ENCODE results near the gene DNAJC16.
"Not testable (repeated sequence)": the region's sequence is repeated elsewhere in the genome, so short reads cannot be mapped to it uniquely, and the experiment has no call there.

DNAJC16 gene

GRCh38 chr1:15526490-15527339 is at the start of gene DNAJC16:
TSS of gene DNAJC16 (plus strand) at chr1:15526848. CDS start at chr1:15529106, 2,258 bp downstream.
- peak; percentile 97 for FAIRE-seq

- FAIRE-seq = no peak
Observed at GRCh38 chr1:15476927-15477326, 49.7 kb upstream of the DNAJC16 start.

DNA sequence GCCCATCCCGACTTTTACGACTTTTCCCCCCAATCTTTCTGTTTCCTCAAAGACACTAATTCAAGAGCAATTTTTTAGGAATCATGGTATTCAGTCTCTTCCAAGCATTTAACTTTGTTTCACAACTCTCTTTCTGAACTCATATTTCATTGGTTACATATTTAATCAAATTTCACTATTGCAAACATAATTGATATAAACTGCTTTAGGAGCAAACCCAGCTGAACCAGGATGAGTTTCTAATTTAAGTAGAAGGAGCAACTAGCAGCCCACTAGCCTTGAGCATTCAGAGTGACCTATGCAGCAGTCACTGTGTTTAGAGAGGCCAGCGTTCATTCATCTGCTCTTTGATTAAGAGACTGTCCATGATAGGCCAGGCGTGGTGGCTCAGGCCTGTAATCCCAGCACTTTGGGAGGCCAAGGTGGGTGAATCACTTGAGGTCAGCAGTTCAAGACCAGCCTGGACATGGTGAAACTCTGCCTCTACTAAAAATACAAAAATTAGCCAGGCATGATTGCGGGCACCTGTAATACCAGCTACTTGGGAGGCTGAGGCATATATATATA is 48.9 kb upstream of the DNAJC16 start:
- no peak for FAIRE-seq

- FAIRE-seq = no peak
Observed at GRCh38 chr1:15479654-15480347, 46.8 kb upstream of the DNAJC16 start.

- FAIRE-seq = not testable (repeated sequence)
Observed at GRCh38 chr1:15482455-15482854, 44.2 kb upstream of the DNAJC16 start.

DNA sequence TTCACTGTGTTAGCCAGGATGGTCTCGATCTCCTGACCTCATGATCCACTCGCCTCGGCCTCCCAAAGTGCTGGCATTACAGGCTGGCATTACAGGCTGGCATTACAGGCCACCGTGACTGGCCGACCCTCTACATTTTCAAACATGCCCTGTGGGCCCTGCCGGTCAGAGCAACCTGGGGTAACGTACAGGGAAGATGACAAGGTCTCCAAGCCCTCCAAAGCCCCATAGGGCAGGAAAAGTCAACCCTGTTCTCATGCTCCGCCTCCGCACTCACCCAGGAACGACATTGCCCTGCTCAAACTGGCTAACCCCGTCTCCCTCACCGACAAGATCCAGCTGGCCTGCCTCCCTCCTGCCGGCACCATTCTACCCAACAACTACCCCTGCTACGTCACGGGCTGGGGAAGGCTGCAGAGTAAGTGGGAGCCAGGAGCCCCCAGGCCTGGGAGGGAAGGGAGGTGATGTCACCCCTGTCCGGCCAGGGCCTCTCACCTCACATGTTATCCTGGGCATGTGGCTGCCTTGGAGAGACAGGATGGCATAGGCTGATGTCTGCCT is 43.6 kb upstream of the DNAJC16 start:
- FAIRE-seq = not testable (repeated sequence)

GRCh38 chr1:15483971-15484370 is 42.7 kb upstream of the DNAJC16 start:
- FAIRE-seq = no peak

- not testable (repeated sequence) for FAIRE-seq
Observed at GRCh38 chr1:15484443-15484842, 42.2 kb upstream of the DNAJC16 start.

DNA sequence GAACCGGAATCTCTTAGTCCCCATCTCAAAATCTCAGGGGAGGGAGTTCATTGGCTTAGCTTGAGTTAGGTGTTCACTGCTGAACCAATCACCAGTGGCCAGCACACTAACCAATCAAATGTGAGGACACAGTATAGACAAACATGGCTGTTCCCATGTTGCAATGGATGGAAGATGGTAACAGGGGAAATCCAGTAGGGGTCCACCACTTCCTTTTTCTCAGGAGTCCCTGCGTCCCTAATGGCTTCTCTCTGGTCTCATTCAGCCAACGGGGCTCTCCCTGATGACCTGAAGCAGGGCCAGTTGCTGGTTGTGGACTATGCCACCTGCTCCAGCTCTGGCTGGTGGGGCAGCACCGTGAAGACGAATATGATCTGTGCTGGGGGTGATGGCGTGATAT is 41.0 kb upstream of the DNAJC16 start:
- no peak for FAIRE-seq

DNA sequence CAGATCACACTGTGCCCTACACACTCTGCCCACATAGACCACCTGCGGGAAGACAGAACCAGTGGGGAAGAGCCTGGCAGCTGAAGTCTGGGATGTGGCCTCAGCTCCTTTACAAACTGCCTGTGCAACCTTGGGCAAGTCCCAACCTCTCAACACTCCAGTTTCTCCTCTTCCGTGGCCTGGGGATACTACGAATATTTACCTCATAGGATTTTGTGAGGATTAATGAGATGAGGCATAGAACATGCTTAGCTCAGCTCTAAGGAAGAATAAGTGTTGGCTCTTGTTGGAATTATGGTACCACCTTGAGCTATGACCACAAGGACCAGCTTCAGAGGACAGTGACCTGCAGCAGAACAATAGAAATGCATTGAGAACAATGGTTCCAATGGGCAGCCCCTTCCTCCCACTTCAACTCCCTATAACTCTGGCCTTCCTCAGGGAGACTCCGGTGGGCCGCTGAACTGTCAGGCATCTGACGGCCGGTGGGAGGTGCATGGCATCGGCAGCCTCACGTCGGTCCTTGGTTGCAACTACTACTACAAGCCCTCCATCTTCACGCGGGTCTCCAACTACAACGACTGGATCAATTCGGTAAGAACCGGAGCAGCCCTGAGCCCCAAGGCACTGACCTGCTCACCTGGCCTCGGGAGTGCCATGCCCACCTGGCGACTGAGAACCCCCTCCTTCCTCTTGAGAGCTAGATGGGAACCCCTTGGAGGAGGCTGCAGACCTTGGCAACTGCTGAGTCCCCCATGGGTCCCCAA is 39.6 kb upstream of the DNAJC16 start:
- not testable (repeated sequence) for FAIRE-seq

DNA sequence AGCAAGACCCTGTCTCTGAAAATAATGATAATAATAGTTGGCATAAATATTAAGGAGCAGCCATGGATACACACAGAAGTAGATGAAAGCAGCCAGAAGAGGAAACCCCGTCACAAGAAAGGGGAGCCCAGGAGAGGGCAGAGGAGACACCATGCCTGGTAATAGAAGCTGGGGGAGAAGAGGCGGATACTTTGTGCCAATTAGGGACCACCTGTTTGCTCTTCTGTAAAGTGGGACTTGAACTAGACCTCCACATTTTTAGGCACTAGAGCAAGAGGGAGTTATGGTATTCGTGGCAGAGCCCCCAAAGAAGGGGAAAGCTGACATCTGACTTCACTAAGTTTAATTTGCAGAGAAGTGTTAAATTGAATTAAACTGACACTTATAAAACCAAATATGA is 38.3 kb upstream of the DNAJC16 start:
- FAIRE-seq = no peak

DNA sequence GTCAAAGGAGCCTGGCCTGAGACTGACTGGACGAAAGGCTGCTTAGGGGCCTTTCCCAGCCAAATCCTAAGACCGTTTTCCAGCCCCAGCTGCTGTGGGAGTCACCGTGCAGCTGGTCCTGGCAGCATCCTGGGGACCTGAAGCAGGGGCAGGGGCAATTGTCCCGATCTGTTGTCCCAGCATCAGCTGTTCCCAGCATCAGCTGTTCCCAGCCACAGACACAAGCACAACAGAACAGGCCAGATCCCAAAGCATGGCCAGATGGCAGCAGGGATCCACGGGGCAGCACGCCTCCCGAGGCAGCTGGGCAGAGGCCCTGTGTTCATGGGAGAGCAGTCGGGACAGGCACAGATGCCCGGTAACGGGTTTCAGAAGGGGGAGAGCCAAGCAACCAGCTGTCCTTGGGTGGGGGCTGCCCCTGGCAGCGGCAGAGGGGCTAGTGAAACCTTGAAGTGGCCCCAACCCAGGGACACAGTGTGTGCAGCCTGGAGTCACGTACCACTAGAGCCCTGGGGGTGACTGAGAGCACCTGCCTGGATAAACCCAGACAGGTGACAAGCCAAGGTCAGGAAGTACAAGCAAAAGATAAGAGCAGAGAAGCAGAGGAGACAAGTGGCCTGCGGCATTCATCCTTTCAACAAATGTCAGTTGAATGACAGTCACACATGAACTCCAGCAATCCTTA is 37.5 kb upstream of the DNAJC16 start:
- FAIRE-seq = no peak

GRCh38 chr1:15491010-15491409 is 35.6 kb upstream of the DNAJC16 start:
- FAIRE-seq = not testable (repeated sequence)

DNA sequence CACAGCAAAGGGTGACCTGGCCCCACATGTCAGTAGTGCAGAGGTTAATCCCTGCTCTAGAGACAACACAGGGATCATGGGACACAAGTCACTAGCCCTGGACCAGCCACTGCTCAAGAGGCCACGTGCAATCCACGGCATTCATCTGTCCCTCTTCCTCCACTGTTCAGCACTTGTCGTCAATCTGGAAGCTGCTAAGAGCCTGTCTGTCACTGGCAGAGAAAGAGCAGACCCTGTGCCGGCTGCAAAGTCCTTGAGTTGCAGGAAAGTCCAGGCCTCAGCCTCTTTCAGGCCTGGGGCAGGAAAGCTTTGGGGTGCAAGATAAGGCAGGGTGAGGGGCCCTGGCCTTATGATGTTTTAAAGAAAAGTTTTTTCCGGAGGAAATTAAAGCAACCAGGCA is 34.1 kb upstream of the DNAJC16 start:
- no peak for FAIRE-seq

- FAIRE-seq = no peak
Observed at GRCh38 chr1:15493869-15494390, 32.7 kb upstream of the DNAJC16 start.

DNA sequence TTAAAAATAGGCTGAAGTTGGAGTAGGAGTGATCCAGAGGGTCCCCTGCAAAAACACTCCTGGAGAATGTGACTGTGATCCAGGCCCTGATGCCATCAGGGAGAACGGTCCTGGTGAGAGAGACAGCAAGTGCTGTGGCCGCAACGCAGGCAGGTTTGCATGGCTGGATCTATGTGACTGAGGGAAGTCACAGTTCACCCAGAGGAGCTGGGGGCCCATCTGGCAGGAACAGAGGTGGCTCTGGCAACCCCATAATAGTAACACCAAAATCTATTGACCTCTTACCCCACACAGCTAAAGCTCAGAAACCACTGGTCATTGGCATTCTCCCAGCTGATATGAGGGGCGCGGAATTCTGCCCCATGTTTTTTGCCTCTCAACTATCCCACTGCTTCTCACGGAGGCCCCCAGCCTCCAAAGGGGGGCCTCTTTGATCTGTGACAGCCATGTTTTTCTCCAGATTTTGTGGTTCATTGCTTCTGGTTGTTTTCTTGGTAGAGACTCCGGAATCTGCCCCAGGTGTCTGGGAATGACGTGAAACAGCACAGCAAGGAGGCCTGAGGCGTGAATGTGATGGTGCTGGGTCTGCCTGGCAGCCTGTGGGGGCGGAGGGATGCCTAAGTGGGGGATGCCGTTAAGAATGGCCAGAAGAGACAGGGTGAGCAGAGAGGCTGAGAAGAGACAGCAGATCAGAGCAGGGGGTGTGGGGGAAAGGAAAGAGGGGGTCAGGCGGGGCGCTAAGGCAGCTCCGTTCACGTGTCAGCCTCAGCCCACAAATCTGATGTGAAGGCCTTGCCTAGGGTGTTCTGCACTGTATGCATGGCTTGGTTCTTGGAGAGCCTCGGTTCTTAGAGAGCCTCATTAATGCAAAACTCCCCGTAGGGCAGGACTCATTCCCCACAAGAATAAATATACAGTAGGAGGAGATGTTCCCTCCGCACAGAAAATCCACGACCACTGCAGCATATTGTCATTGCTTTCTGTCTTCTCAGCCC is 26.2 kb upstream of the DNAJC16 start:
- no peak for FAIRE-seq

- FAIRE-seq = no peak
Observed at GRCh38 chr1:15501208-15502032, 25.2 kb upstream of the DNAJC16 start.

GRCh38 chr1:15504436-15504835 is 22.2 kb upstream of the DNAJC16 start:
- no peak for FAIRE-seq

DNA sequence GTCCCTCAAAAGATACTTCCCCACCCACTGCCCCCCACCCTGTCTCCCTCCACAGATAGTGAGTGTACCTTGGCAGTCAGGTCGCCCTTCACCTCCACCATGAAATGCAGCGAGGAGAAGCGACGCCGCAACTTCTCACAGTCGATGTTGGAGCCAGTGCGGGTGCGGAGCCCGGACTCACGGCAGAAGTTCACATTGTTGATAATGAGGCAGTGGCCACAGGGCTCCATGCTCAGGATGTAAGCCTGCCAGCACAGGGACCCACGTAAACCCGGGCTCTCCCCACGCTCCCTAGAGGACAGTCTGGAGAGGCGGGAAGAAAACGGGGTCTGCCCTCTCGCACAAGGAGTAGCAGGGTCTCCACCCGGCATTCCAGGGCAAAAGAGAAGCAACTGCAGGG is 19.8 kb upstream of the DNAJC16 start:
- no peak for FAIRE-seq

DNA sequence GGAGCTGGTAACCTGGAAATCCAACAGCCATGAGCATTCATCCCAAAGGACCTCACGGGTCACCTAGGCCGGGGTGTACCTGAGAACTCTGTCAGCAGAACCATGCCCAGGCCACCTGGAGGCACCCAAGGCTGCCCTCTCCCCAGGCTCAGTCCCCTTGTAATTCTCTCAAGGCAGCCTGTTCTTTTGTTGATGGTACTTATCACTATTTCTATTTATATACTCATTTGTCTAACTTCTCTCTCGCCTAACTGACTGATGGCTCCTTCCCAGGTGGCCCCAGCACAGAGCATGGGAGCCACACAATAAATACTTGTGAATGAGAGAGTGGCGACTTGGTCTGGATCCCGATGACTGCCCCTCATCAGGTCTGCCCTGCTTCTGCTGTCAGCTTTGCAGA is 19.4 kb upstream of the DNAJC16 start:
- FAIRE-seq = no peak
